PC-3 (cell line): ENCODE measurements around the gene GNAI1.

Experiments
- CTCF ChIP-seq: fragments of 300-600 bp; sonication (generic); conservative IDR thresholded peaks from 2 replicates; pipeline ENCODE4 v1.5.1; 2017; ENCODE audit warnings: antibody characterized with exemption, low read depth, mild to moderate bottlenecking, low read length
- EZH2 ChIP-seq: fragments of 300-600 bp; sonication (generic); IDR thresholded peaks from one replicate; pipeline ENCODE4 v1.6.1; 2017; ENCODE audit warnings: antibody characterized with exemption, mild to moderate bottlenecking, low read length; ENCODE audit not compliant: unreplicated experiment
- EZH2phosphoT487 ChIP-seq: fragments of 300-600 bp; sonication (generic); IDR thresholded peaks from 2 replicates; pipeline ENCODE4 v1.6.1; 2018; ENCODE audit warnings: mild to moderate bottlenecking, antibody characterized with exemption, low read length, borderline replicate concordance

GRCh38 chr7:80131675-80132435 lies 2.8 kb upstream of the GNAI1 start:
- TF ChIP-seq CTCF (no peak), EZH2phosphoT487 (no peak), EZH2 (no peak)
